ENCODE data around the gene MOK.
A peak's percentile ranks its signal among the peaks of the same experiment; 100 is the strongest.

Gene MOK

DNA sequence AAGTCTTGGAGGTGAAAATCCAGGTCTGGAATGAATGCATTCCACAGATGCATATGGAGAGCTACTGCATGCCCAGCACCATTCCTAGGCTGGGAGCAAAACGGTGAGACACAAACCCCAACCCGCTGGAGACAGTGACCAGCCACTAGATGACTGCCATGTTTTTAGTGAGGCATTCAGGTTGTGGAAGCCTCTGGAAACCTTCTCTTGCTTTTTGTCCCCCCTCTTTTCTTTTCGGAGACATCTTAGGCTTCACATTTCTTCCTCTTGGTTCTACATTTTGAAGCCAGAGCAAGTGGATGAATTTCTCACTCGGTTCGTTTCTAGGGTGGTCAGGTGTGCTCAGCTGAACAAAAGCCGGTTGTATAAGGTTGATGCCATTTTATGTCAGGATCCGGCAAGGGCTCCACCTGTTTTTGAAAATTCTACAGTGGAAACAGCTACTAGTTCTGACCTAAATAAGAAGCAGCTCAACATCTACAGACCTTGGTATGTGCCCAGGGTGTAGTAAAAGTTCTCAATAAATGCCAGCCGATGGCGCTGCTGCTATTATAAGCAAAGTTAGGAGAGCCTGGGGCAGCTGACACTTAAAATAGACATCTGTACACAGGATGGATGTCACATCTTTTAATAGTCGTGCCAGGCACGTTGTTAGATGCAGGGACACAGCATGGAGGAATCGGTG, 12.7 kb upstream of the MOK start:
- peak overlapping the region; percentile 61 for H3K4me3 ChIP-seq (ENCODE audit: low read depth, low read length)
- peak; percentile 81 for DNase-seq (ENCODE audit: low read depth)
- TF ChIP-seq POLR2A (IDR thresholded peaks at IDR 0.05; ENCODE audit: extremely low read depth, insufficient read length), result no peak
- TF ChIP-seq, protein P1, sequence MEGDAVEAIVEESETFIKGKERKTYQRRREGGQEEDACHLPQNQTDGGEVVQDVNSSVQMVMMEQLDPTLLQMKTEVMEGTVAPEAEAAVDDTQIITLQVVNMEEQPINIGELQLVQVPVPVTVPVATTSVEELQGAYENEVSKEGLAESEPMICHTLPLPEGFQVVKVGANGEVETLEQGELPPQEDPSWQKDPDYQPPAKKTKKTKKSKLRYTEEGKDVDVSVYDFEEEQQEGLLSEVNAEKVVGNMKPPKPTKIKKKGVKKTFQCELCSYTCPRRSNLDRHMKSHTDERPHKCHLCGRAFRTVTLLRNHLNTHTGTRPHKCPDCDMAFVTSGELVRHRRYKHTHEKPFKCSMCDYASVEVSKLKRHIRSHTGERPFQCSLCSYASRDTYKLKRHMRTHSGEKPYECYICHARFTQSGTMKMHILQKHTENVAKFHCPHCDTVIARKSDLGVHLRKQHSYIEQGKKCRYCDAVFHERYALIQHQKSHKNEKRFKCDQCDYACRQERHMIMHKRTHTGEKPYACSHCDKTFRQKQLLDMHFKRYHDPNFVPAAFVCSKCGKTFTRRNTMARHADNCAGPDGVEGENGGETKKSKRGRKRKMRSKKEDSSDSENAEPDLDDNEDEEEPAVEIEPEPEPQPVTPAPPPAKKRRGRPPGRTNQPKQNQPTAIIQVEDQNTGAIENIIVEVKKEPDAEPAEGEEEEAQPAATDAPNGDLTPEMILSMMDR (IDR thresholded peaks at IDR 0.05; ENCODE audit: low read depth, low read length), result peak; percentile 37

DNA sequence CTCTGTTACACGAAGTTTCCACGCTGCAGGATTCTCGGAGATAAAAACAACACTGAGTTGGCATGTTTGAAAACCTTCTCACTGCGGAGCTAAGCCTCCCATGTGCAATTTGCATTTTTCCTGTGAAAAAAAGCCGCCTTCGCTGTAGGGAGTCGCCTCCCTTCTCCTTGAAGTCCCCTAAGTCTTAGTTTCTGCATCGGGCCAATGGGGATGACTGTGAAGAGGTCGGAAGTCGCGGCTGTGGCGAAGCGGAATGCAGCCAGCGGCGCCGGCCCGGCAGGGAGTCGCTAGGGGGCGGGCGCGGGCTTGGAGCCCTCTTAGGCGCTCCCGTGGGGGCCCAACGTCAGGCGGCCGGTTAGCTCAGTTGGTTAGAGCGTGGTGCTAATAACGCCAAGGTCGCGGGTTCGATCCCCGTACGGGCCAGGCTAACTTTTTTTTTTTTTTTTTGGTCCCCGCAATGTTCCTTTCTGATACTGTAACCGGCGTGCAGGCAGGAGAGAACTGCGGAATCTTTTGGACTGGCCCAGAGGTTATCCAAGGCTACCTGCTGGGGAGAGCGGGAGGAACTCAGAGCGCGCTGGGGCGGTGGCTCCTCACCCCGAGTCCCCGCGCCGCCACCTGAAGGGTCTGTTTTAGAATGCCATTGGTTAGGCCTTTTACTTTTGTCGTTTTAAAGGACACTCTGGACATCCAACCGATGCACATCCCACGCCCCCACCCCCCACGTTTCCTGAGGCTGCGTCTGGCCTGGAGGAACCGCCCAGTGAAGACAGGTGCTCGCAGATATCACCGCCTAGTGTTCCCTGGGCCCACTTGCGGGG, 12.0 kb upstream of the MOK start:
- DNase-seq (ENCODE audit: low read depth), result peak; percentile 92
- TF ChIP-seq MYC (IDR thresholded peaks at IDR 0.05; ENCODE audit: low read depth, low read length), result 0 out of 2 replicates have a peak, but pooled peaks have one; percentile 32
- TF ChIP-seq POLR2A (IDR thresholded peaks at IDR 0.05; ENCODE audit: extremely low read depth, insufficient read length), result peak; percentile 25
- TF ChIP-seq, protein P2, sequence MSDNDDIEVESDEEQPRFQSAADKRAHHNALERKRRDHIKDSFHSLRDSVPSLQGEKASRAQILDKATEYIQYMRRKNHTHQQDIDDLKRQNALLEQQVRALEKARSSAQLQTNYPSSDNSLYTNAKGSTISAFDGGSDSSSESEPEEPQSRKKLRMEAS (IDR thresholded peaks at IDR 0.05; ENCODE audit: low read depth, low read length), result 0 out of 2 replicates have a peak, but pooled peaks have one; percentile 2
- TF ChIP-seq, protein P1 (IDR thresholded peaks at IDR 0.05; ENCODE audit: low read depth, low read length), result peak; percentile 59
- H3K4me3 ChIP-seq (ENCODE audit: low read depth, low read length), result peak overlapping the region; percentile 61

DNA sequence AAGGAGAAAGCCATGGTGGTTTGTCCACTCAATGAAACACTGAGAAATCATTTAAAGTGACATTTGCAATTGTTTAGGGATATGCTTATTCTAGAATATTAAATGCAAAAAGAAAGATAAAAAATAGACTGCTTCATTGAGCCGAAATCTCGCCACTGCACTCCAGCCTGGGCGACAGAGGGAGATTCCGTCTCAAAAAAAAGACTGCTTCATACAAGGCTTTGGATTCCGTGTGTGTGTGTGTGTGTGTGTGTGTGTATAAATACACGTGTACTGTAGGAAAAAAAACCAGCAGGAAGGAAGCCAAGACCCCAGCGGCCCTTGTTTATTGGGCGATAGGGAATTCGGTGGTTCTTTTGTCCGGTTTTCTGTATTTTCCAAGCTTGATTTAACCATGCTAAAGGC, 11.4 kb upstream of the MOK start:
- 0 out of 2 replicates have a peak, but pooled peaks have one; percentile 9 for TF ChIP-seq MYC (IDR thresholded peaks at IDR 0.05; ENCODE audit: low read depth, low read length)
- TF ChIP-seq, protein P1 (IDR thresholded peaks at IDR 0.05; ENCODE audit: low read depth, low read length), result no peak
- TF ChIP-seq, protein P2 (IDR thresholded peaks at IDR 0.05; ENCODE audit: low read depth, low read length), result peak; percentile 49
- H3K4me3 ChIP-seq (ENCODE audit: low read depth, low read length), result peak overlapping the region; percentile 59
- DNase-seq (ENCODE audit: low read depth), result no peak

DNA sequence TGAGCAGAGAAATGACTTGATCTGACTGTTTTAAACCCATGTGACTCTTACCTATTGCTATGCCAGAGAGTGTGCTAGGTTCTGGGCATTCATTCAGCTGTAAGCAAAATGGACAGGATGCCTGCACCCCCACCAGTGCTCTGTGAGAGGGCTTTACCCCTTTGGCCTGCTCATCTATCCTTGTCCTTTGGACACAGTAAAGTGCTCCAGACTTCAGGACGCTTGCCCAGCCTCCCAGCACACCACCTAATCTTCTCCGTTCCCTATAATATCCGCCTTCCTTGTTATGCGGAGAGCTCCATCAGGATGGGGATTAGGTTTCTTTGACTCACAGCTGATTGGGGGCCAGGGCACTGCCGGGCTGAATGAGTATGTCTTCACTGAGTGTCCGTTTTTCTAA, 10.2 kb upstream of the MOK start:
- TF ChIP-seq MYC (IDR thresholded peaks at IDR 0.05; ENCODE audit: low read depth, low read length) (no peak), POLR2A (IDR thresholded peaks at IDR 0.05; ENCODE audit: extremely low read depth, insufficient read length) (no peak)
- TF ChIP-seq, protein P2 (IDR thresholded peaks at IDR 0.05; ENCODE audit: low read depth, low read length), result no peak
- TF ChIP-seq, protein P1 (IDR thresholded peaks at IDR 0.05; ENCODE audit: low read depth, low read length), result no peak
- DNase-seq (ENCODE audit: low read depth), result no peak
- H3K4me3 ChIP-seq (ENCODE audit: low read depth, low read length), result no peak overlapping the region

DNA sequence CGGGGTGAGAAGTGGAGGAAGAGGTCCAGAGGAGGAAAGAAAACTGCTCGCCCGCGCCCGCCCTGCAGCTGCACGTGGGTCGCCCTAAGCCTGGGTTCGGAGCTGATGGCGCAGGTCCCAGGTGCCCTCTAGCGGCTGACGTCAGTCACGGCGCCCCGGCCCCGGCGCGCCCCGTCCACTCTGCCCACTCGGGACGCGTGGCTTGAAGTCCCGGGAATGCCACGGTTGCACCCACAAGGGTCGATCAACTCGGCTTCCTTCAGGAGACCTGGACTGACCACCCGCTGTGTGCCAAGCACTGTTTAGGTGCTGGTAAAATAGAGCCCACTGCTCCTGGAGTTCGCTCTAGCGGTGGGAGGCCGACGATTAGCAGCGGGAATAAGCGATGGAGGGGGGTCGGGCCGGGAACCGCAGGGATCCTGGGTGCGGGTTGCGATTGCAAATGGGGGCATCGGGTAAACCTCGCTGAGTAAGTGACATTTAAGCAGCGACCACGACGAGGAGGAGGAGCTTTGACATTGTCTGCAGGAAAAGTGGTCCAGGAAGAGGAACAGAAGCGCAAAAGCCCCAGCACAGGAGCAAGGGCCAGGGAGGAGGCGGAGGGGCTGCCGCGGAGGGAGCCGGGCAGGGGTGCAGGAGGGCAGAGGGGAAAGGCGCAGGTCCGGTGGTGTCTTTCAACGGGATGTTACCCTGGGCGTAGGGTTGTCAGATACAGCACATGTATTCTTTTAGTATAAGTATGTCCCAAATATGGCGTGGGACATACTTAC, 9.5 kb upstream of the MOK start:
- TF ChIP-seq, protein P2 (IDR thresholded peaks at IDR 0.05; ENCODE audit: low read depth, low read length), result peak; percentile 97
- TF ChIP-seq MYC (IDR thresholded peaks at IDR 0.05; ENCODE audit: low read depth, low read length) (peak; percentile 99), POLR2A (IDR thresholded peaks at IDR 0.05; ENCODE audit: extremely low read depth, insufficient read length) (no peak)
- TF ChIP-seq, protein P1 (IDR thresholded peaks at IDR 0.05; ENCODE audit: low read depth, low read length), result peak; percentile 62
- peak overlapping the region; percentile 69 for H3K4me3 ChIP-seq (ENCODE audit: low read depth, low read length)
- peak; percentile 91 for DNase-seq (ENCODE audit: low read depth)

All from NB4 (cell line).